ENCODE measurements around the gene SMG6.
A peak's percentile ranks its signal among the peaks of the same experiment; 100 is the strongest.

Gene SMG6

DNA sequence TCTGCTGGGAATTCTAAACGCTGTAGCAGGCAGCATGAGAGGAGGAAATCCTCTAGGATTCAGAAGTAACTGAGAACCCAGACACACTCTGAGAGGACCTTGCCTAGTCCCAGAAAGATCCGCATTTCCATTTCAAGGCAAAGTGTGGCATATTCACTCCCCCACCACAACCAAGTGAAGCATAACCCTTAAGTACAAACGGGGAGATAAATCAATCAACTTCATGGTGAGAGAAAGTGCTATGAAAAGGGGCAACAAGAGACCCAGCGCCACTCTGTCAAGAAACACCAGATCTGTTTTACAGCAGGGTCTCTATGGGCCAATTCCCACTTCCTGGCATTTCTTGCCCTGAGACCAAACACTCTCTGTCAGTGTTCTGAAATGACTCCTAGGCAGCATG, 68.3 kb downstream of the SMG6 start:
- DNase-seq (ENCODE audit: low read depth): no peak

DNA sequence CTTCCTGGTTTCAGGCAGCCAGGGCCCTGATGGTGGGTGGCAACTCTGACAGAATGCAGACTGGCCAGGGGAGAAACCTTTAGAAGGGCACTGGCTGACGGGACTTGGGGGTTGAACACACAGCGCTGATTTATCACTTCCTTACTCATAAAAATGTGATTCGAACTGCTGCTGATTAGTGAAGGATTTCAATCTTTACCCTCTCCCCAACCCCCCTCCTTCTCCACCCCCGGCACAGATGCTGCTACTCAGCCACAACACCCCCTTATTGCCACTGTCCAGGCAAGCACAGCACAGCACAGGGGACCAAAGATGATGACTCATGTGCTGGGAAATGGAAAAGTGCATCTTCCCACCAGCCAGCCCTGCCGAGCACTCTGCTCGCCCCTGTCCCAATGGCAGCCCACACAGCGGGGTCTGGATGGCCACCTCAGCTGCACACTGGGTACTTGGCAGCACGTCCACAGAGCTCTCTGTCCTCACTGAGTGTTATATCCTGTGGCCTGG, 70.1 kb downstream of the SMG6 start:
- DNase-seq (ENCODE audit: low read depth): no peak

DNA sequence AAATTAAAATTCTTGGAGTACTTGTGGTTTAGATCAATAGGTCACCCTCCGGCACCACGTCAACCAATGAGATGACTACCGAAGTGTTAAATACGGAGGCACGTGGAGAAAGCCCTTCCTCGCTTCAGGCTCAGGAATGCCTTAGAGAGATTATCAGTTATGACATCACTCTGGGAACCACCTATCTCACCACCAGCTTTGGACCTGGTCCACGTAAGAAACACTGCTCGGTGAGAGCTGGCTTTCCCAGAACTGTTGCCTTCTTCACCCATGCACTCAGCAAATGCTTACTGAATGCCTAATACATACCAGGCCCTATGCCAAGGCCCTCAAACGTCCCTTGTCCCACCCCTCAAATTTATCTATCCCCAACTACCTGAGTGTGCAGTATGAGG, 71.3 kb downstream of the SMG6 start:
- DNase-seq (ENCODE audit: low read depth): no peak

DNA sequence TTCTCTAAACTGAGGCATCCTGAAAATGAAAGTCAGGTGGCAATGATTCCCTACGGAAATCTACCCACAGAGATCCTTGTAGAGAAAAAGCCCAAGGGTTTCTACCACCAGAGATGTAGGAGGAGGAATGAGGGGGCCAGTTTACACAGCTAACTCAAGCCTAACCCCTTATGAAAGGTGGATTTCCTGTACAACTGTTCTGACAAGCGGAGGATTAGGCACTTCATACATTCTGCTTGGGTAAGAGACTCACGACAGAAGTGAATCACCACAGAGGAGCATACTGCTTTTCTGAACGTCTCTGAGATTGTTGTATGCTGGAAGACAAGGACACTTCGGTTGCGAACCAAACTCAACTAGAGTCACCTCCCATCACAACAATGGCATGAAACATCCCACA, 72.7 kb downstream of the SMG6 start:
- DNase-seq (ENCODE audit: low read depth): no peak

DNA sequence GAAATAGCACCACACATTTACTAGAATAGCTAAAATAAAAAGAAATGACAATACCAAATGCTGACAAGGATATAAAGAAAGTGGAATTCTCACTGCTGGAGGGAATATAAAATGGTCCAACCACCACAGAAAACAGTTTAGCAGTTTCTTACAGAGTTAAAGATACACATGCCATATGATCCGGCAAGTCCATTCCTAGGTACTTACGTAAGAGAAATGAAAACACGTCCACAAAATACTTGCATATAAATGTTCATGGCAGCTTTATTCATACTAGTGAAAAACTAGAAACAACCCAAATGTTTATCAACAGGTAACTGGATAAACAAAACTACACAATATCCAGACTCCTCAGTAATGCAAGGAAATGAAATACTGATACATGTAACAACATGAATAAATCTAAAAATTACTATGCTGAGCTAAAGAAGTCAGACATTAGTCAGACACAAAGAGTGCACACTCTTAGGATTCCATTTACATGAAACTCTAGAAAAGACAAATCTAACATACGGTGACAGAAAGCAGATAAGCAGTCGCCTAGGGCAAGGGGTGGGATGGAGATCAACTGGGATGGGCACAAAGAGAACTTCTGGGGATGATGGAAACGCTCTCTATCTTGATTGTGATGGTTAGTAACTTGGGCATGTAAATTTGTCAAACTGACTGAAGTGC, 76.4 kb downstream of the SMG6 start:
- no peak for DNase-seq (ENCODE audit: low read depth)

DNA sequence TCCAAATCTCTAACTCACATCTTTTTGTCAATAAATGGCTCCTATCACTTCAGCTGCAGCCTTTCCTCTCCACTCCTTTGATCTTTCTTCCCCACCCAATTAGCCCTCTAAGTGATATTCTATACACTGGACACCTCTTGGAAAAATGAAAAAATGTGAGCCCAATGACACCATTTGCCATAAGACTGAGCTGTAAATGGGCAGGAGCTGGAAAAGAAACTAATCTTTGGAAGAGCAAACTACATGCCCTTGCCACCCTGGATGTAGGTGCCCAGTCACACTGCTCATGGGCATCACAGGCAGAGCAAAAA, 80.0 kb downstream of the SMG6 start:
- DNase-seq (ENCODE audit: low read depth): no peak

DNA sequence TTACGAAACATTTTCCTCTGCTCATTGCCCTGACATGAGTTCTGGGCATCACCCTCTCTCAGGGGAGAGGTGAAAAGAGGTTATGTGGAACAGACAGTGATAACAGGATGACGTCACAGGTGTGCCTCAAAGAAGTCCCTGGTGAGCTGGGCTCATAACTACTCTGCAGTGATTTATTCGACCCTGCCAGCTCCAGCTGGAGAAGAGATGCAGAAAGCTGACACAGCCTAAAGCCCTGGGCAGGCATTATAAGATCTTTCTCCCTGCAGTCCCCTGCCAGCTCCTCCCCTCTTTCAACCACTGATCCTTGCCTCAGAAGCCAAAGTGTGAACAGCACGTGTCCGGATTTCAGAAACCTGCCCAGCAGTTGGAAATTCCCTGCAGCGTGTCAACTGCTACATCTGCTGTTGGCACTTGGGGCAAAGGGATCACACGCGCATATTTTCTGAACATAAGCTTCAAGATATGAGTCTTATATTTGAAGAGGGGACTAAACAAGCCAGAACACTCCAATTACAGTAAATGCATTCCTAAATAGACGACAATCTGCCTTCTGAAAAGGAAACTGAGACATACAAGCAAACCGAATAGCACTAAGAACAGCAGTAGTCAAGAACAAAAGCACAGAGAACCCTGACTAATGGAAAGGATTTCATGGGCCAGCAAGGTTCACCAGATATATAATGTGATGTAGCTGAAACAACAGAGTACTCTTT, 80.5 kb downstream of the SMG6 start:
- peak; percentile 23 for DNase-seq (ENCODE audit: low read depth)

DNA sequence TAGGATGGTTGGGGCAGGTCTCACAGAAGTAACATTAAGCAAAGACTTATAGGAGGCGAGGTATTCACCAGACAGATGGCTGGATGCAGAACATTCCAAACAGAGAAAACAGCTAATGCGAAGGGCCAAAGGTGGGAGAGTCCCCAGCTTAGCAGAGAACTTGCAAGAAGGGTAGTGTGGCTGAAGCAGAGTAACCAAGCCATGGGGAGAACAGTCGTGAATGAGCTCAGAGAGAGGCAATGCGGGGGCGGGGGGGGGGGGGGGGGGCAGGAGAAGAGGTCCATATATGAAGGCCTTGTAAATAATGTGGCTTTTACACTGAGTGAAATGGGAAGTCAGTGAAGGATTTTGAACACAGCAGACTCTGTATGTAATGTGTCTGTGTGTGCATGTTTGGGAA, 81.3 kb downstream of the SMG6 start:
- no peak for DNase-seq (ENCODE audit: low read depth)

DNA sequence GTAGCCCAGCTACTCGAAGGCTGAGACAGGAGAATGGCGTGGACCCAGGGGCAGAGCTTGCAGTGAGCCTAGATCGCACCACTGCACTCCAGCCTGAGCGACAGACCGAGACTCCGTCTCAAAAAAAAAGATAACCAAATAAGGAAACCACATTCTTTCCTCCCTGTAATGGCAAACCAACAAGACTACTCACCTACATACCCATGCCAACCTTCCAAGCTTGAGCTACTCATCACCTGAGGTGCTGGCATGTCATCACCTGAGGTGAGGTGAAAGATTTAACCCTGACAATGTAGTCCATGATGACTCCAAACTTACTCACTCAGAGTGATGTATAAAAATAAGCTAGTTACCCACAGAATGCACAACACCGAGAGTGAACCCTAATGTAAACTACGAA, 85.2 kb downstream of the SMG6 start:
- no peak for DNase-seq (ENCODE audit: low read depth)

DNA sequence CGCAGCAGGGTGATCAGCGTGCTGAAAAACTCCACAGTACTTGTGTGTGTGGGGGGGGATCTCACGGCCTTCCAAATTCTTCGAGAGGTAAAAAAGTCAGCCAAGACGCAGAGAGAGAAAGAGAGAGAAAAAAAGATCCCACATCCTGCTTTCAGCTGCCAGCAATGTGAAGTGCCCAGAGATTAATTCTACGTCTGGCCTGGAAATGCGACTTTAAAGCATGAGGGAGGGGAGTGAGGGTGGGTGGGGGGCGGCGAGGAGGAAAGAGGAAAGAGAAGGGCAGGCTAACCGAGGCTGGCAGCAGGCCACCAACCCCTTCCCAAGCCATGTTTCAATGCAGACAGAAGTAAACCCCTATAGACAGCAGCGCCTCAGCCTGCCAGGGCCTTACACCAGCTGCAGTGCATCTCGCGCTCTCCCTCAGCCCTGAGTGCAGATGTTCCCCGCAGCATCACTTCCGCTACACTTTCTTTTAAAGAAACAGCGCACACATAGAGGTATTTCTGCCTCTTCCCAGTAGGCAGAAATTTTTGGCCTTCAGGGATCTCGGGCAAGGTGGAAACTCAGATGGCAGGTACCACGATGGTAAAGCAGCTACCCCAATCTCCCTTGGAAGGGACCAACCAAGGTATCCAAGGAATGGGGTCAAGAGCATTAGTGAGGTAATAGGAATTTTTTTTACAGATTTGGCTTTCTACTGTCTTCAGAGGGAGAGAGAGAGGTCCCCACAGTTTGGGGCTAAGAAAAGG, 87.8 kb downstream of the SMG6 start:
- DNase-seq (ENCODE audit: low read depth): peak; percentile 32

DNA sequence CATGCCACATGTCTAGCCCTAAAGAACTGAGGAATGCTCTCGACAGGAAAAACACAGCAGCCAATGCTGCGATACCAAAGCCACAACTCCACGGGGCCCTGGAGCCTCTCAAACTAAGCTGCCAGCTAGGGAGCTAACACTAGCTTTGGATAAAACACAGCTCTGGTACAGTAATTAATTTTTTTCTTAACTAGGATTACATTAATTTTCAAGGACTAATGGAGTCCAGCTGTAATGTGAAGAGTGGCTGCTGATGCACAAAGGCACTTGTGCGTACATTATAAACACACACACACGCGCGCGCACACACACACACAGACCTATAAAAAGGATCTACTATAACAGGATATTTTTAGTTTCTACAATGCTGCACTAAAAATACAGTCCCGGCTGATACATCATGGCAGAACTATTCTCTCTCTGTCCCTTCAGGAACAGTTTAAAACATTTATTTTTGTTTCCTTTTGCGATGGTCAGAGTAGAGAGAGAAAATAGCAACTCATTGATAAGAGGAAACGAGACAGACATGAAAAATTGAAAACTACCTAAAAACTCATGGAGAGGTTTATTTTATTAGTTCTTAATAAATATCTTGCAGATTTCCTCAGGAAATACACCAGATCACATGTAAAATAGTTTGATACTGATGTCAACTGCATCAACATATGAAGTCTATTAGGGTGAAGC, 88.5 kb downstream of the SMG6 start:
- DNase-seq (ENCODE audit: low read depth): no peak

DNA sequence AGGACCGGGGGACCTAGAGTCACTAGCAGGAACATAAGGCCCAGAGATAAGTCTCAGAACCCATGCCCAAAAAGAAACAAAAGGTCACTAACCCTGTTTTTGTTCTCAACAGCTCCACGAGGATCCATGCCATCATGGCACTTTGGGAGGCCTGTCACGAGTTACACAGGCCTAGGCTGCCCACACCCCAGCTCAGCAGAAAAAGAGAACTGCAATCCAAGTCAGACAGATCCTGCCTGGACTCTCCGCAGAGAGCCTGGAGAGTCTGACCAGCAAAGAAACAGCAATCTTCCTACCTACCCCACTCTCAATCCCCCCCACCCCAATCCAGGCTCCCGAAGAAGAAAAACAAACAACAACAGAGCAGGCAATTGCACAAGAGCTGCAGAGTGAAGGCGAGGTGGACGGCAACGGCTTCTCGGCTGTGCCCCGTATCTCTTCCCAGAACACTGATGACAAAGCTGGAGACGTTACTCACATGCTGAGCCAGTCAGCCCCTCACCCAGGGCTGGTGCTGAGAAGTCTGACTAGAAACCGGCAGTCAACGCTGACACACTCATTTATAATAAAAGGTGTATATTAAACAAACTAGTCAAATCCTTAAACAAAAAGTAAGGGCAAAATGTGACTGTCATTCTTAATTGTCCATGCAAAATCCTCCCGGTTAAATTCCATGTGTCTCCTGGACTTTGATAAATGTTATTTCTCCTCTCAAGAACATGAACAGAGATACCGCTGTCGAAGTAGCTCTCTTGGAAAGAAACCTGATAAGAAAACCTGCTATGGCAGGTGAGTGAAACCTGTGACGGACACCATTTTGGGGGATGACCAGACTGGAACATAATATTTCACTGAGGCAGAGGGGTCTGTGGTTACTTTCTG, 89.3 kb downstream of the SMG6 start:
- DNase-seq (ENCODE audit: low read depth): no peak

DNA sequence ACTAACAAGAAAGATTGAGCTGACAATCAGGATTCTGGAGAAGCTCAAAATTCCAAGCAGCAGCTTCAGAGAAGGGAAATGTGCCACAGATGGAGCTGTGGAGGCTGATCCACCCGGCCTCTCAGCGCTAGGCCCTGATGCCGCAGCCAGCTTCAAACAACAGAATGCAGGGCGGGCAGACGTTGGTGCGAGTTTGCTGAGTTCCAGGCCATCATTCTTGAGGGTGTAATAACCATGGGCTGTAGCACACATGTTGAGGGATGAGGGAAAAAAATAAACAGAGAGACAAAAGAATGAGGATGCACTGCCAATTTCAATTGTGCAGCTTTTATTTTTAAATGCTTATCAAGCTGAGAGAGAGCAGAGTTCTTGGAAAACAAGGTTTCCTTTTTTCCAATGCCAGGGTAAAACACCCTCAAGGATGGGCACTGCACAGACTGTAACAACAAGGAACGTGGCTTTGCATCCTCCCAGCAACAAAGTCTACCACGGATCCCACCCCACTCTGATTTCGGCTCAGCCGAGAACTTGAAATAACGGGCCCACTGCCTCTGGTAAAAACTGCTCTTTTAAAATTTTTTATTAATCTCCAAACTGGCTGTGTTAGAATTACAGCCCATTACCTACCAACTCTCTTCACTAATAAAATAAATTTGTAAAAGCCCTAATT, 90.2 kb downstream of the SMG6 start:
- DNase-seq (ENCODE audit: low read depth): no peak

DNA sequence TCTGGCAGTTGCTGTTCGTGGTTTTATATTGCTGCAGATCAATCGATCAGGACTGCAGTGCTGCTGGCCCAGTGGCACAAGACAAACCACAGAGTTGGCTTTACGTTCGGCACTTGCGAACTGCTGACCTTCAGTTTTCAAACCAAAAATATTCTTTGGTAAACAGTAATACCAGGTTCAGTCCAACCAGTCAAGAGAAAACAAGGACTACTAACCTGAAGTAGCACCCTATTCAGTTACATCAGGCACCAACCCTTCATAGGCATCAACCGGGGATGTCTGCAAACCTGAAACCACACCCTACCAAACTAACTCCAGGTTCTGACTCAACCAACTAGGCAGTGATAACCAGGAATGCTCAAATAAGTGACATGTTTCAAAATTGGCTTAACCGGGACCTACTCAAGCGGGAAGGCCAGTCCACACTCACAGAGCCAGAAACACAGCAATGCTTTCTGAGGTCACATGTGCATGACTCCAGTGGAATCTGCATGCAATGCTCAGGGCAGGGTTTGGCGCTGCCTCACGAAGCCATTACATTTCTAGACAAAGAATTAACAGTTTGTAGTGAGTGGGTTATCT, 91.1 kb downstream of the SMG6 start:
- DNase-seq (ENCODE audit: low read depth): no peak

DNA sequence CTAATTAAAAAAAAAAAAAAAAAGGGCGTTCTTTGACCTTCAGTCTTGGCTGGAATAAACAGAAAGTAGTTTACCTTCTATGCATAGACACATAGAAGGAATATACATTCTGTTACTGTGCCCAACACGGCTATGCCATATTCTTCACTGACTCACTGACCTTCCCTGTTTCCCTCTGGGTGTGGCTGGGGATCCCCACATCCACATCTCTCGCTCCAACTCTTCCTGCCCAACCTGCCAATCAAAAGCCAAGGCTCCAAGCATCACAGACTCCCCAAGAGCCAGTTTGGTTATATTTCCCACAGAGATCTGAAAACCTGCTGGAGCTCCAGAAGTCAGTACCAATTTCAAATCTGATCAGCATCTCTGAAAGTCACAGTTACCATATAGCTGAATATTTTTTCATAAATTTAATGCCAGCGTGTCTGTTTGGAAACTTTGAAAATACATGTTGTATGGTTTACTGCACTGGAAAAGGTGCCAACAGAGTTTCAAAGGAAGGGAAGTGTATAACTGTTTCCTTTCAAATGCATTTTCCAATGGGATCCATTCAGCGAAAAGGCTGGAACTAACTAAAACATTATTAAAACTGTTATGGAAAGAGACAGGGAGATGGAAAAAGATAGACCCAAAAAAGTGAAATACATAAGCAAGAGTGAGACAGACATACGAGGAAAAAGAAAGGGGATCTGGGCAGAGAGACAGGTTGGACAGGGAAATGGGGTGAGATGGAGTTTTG, 91.8 kb downstream of the SMG6 start:
- no peak for DNase-seq (ENCODE audit: low read depth)

DNA sequence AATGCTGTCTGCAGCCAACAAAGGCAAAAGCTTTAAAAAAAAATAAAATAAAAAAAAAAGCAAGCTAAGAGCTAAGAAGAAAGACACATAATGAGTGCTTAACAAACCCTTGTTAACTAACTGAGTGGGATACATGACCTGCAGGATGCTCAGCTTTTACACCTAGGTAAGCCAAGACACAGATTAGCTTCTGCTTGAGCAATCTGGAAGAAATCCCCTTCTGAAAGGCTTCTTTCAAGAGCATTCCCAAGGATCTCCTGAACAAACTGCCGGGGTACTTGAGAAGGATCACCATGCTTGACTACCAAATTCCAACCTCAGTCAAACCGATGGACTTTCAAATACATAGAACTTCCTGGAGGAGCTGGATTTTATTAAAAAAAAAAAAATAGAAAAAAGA, 92.9 kb downstream of the SMG6 start:
- no peak for DNase-seq (ENCODE audit: low read depth)

DNA sequence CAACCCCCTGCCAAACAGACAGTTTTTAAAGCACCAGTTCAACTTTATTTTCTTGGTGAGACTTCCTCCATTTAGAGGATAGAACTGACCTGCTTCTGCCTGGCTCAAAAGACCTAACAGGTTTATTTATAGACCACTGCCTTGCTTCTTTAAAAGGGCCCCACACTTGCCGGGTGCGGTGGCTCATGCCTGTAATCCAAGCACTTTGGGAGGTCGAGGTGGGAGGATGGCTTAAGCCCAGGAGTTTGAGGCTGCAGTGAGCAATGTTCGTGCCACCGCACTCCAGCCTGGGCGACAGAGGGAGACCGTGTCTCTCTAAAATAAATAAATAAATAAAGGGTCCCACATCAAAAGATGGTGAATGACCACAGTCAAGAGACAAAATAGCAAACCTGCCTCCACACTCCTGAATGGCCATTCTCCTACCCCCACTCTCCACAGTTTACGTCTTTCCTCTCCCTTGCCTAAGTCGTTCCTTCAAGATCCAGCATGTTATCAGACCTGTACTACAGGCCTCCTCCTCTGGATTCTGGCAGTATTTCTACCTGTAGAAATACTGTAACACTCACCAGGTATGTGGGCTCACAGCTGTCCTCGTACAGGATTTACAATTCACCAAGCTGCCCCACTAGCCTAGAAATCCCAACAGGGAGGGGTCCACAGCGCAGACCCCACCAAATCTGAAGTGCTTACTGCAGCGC, 95.6 kb downstream of the SMG6 start:
- DNase-seq (ENCODE audit: low read depth): no peak

DNA sequence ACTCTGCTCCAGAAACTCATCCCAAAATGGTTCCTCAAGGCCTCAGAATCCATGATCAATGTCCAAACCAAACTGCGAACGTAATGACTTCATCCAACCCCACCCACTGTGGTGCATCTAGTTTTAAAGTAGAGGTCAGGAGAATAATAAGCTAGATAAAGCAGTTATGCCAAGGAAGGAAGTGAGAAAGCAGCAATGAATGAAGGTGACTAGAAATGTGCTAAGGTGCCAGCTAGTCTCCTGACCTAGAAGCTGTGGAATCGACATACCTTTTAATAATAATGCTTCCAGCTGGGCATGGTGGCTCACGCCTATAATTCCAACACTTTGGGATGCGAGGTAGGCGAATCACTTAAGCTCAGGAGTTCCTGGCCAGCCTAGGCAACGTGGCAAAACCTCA, 99.2 kb downstream of the SMG6 start:
- DNase-seq (ENCODE audit: low read depth): no peak

DNA sequence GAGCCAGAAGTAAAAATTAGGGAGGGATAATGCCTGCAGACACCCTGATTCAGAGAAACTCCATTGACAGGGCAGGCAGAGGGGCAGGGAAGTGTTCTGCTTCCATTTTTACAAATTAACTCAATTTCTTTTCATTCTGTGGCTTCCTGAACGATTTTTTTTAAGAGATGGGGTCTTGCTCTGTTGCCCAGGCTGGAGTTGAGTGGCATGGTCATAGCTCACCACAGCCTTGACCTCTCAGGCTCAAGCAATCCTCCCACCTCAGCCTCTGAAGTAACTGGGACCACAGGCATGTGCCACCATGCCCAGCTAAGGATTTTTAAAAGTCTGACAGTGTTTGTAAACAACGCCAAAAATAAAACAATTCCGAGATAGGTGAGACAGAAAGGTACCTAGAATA, 99.8 kb downstream of the SMG6 start:
- DNase-seq (ENCODE audit: low read depth): no peak
